Measurements from ENCODE around the gene WDR27. TPM values are rescaled to one million over a fixed set of nuclear protein-coding genes. Genes with fewer than 3 reads are reported as not detected.

The WDR27 gene
- total RNA-seq, 1 donor from 2014 or later: 41.5 TPM

- intact Hi-C loops (cut with DNase I): no loop called here
- H3K9me3 ChIP-seq: no peaks in the 10 kb centered on the region
- H3K27me3 ChIP-seq: no peaks in the 10 kb centered on the region
Observed at GRCh38 chr6:169643521-169643920, 58.3 kb downstream of the WDR27 start.

GRCh38 chr6:169642455-169642854, 59.4 kb downstream of the WDR27 start:
- Histone ChIP-seq H3K9me3 (no peaks in the 10 kb centered on the region), H3K36me3 (no peaks in the 10 kb centered on the region), H3K27ac (no peak overlapping the region), H3K27me3 (no peaks in the 10 kb centered on the region), H3K4me3 (no peak overlapping the region), H3K4me1 (no peaks in the 10 kb centered on the region)
- DNase-seq (ENCODE audit: extremely low spot score in 2 of 2): peak in 1 of 2 donors; percentile 58
- TF ChIP-seq, protein P1, sequence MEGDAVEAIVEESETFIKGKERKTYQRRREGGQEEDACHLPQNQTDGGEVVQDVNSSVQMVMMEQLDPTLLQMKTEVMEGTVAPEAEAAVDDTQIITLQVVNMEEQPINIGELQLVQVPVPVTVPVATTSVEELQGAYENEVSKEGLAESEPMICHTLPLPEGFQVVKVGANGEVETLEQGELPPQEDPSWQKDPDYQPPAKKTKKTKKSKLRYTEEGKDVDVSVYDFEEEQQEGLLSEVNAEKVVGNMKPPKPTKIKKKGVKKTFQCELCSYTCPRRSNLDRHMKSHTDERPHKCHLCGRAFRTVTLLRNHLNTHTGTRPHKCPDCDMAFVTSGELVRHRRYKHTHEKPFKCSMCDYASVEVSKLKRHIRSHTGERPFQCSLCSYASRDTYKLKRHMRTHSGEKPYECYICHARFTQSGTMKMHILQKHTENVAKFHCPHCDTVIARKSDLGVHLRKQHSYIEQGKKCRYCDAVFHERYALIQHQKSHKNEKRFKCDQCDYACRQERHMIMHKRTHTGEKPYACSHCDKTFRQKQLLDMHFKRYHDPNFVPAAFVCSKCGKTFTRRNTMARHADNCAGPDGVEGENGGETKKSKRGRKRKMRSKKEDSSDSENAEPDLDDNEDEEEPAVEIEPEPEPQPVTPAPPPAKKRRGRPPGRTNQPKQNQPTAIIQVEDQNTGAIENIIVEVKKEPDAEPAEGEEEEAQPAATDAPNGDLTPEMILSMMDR (IDR thresholded peaks at IDR 0.05): no peak
- TF ChIP-seq POLR2AphosphoS5 (IDR thresholded peaks at IDR 0.05; ENCODE audit: insufficient read depth in 1 of 2, low read depth in 1 of 2) (no peak), POLR2A (IDR thresholded peaks at IDR 0.05) (no peak)
- intact Hi-C loops (cut with DNase I): no loop called here

More at GRCh38 chr6:169643521-169643920, 58.3 kb downstream of the WDR27 start:
- Histone ChIP-seq H3K27ac (no peak overlapping the region), H3K36me3 (no peaks in the 10 kb centered on the region), H3K4me1 (no peaks in the 10 kb centered on the region), H3K4me3 (no peak overlapping the region)
- TF ChIP-seq, protein P1 (IDR thresholded peaks at IDR 0.05): no peak
- TF ChIP-seq POLR2AphosphoS5 (IDR thresholded peaks at IDR 0.05; ENCODE audit: insufficient read depth in 1 of 2, low read depth in 1 of 2) (no peak), POLR2A (IDR thresholded peaks at IDR 0.05) (no peak)
- no peak for DNase-seq (ENCODE audit: extremely low spot score in 2 of 2)

DNA sequence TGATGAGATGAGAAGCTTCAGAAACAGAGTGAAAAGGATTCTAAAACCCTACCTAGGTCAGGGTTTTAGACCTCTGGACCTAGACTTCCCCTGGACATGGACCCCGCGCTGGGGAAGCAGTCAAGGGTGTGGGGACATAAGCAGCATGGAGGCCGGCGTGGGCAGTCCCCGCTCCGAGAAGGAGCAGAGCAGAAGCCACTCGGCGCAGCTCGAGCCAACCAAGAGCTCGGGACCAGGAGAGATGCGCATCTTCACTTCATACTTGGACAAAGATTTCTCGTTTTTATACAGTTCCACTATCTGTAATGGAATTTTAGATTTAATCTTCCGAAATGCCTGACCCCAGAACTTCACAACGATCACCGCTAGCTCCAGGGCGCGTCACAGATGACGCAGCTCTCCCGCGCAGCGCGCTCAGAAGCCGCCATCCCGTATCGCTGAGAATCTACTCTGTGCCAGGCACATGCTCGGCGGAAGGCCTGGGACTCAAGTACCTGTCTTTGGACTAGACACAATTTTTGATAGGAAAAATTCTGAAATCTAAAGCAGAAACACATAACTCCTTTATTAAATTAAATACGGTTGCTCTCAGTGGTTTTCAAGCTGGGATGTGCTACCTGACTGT, 60.3 kb downstream of the WDR27 start:
- H3K27me3 ChIP-seq: no peaks in the 10 kb centered on the region
- H3K9me3 ChIP-seq: no peaks in the 10 kb centered on the region
- intact Hi-C loops (cut with DNase I): no loop called here
- TF ChIP-seq POLR2A (IDR thresholded peaks at IDR 0.05) (no peak), POLR2AphosphoS5 (IDR thresholded peaks at IDR 0.05; ENCODE audit: insufficient read depth in 1 of 2, low read depth in 1 of 2) (no peak)
- TF ChIP-seq, protein P1 (IDR thresholded peaks at IDR 0.05): no peak
- DNase-seq (ENCODE audit: extremely low spot score in 2 of 2): no peak
- no peak overlapping the region for H3K4me3 ChIP-seq
- no peaks in the 10 kb centered on the region for H3K36me3 ChIP-seq
- H3K27ac ChIP-seq: no peak overlapping the region
- no peaks in the 10 kb centered on the region for H3K4me1 ChIP-seq

- intact Hi-C loops (cut with DNase I): no loop called here
- no peaks in the 10 kb centered on the region for H3K4me1 ChIP-seq
- no peaks in the 10 kb centered on the region for H3K27me3 ChIP-seq
Observed at GRCh38 chr6:169640983-169641382, 60.8 kb downstream of the WDR27 start.

DNA sequence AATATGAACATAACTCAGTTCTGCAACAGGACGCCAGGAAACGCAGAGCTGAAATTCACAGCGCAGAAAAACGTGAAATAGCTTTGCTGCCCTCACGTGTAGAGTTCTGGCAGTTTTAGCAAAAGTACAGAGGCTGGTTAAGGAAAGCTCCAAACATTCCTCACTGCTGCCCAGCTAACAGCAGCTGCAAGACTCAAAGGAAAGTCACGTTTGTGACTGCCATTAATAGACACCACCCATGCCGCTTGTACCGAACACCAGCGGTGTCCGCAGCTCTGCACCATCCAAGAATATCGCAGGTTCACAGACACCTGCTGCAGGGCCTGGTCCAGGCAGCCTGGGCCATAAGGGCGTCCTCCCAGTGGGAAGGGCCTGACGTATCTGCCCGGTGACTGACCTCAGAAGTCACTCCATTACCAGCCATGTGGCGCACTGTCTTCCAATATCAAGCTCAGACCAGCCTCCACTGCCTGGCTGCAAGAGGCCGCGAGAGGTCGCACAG, 61.4 kb downstream of the WDR27 start:
- TF ChIP-seq, protein P1 (IDR thresholded peaks at IDR 0.05): peak in 1 of 3 experiments; percentile 6
- TF ChIP-seq POLR2A (IDR thresholded peaks at IDR 0.05): no peak
- intact Hi-C loops (cut with DNase I): no loop called here
- no peak overlapping the region for H3K27ac ChIP-seq

More at GRCh38 chr6:169640983-169641382, 60.8 kb downstream of the WDR27 start:
- DNase-seq (ENCODE audit: extremely low spot score in 2 of 2): peak in 1 of 2 donors; percentile 74
- TF ChIP-seq POLR2A (IDR thresholded peaks at IDR 0.05): no peak
- TF ChIP-seq, protein P1 (IDR thresholded peaks at IDR 0.05): no peak
- Histone ChIP-seq H3K36me3 (no peaks in the 10 kb centered on the region), H3K9me3 (no peaks in the 10 kb centered on the region), H3K4me3 (no peak overlapping the region), H3K27ac (no peak overlapping the region)

More for the DNA sequence above, 61.4 kb downstream of the WDR27 start:
- Histone ChIP-seq H3K4me1 (no peaks in the 10 kb centered on the region), H3K36me3 (no peaks in the 10 kb centered on the region), H3K9me3 (no peaks in the 10 kb centered on the region), H3K4me3 (no peak overlapping the region), H3K27me3 (no peaks in the 10 kb centered on the region)
- DNase-seq (ENCODE audit: extremely low spot score in 2 of 2): no peak
